ENCODE results near the gene ARHGDIA. TPM values are rescaled to one million over a fixed set of nuclear protein-coding genes. Genes with fewer than 3 reads are reported as not detected.
A peak's percentile ranks its signal among the peaks of the same experiment; 100 is the strongest.

Gene ARHGDIA
- total and polyA plus RNA-seq, 2 of the 8 experiments (the other 6 are each of a cell fraction or from before 2014, with no cell fraction given): 62.4 to 217 TPM

DNA sequence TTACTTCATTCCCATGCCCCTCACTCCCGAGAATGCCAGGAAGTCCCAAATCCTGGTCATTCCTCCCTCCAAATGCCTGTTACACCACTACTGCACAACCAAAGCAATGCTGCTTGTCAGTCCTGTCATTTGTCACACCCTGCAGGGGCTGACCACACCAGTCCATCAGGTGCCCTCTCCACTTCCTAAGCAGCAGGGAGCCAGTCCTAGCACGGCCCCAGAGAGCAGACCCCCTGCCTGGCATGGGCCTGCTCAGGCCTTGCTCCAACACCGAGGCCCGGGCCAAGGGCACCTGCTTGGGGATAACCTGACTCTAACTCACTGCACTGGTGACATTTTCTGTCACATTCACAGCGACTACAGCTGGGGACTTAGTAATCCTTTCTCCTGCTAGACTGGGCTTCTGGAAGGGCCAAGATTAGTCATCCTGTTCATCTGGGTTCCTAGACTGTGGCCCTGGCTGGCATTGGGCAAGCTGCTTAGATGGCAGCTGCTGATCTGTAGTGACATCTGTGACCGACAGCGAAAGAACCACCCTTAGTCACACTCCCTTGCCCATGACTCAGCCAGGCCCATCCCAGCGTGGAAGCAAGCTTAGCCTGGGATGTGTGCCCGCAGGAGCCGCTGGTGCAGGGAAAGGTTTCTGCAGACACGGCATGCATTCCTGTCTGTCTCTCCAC lies 14.9 kb upstream of the ARHGDIA start:
- TF ChIP-seq POLR2AphosphoS5 (IDR thresholded peaks at IDR 0.05; ENCODE audit: low read depth, low read length): peak; percentile 14
- TF ChIP-seq SUZ12 (IDR thresholded peaks at IDR 0.05; ENCODE audit: low read length): no peak
- TF ChIP-seq POLR2A (IDR thresholded peaks at IDR 0.05; ENCODE audit: control extremely low read depth in 1 of 2, low read depth in 2 of 2, low read length in 2 of 2): peak; percentile 48 to 64
- TF ChIP-seq TBP (IDR thresholded peaks at IDR 0.05; ENCODE audit: low read depth, low read length): no peak
- H2BK12ac ChIP-seq (ENCODE audit: low read depth, low read length): no peak overlapping the region
- peaks cover 5% of the 10 kb centered on the region; the same call in 1 of the 2 replicates for H3K23me2 ChIP-seq (ENCODE audit: low read depth, low read length)
- ChIA-PET CTCF (ENCODE audit: partially characterized antibody) (interaction anchor here (0.6 to 3.9 kb wide), 5 partner anchors 12 to 368 kb away, joined by 4 to 24 read pairs (median 5); partner anchors contain the start of gene ARHGDIA), POLR2A (ENCODE audit: partially characterized antibody) (interaction anchor here (0.8 to 12.3 kb wide), 13 partner anchors 9 to 181 kb away, joined by 3 to 151 read pairs (median 4); partner anchors contain the start of genes ARHGDIA, CENPX and NPB)
- no peak overlapping the region for H2BK15ac ChIP-seq (ENCODE audit: low read length)
- H3K9me3 ChIP-seq (ENCODE audit: insufficient read depth in 2 of 2, low read depth in 1 of 2, low read length in 1 of 2): no peaks in the 10 kb centered on the region
- H3K18ac ChIP-seq (ENCODE audit: extremely low read depth, low read length): no peak overlapping the region
- no peak overlapping the region; the same call in 1 of the 2 replicates for H2BK5ac ChIP-seq (ENCODE audit: low read depth, low read length)
- H3K4me3 ChIP-seq (ENCODE audit: extremely low read depth in 1 of 4, insufficient read depth in 2 of 4, low read depth in 3 of 4, low read length in 4 of 4): no peak overlapping the region
- H3K14ac ChIP-seq (ENCODE audit: insufficient read length): no peak overlapping the region
- H3K23ac ChIP-seq (ENCODE audit: insufficient read length): no peak overlapping the region
- H3K56ac ChIP-seq (replicated peaks; ENCODE audit: insufficient read length, low read depth, low read length): no peak overlapping the region
- FAIRE-seq (no peak), DNase-seq (ENCODE audit: low read depth in 1 of 2, low spot score in 2 of 2) (no peak)
- H3K27ac ChIP-seq (ENCODE audit: low read depth, low read length): no peak overlapping the region
- peaks cover 18% of the 10 kb centered on the region for H3K79me1 ChIP-seq (ENCODE audit: low read depth, low read length)
- H4K91ac ChIP-seq (replicated peaks; ENCODE audit: insufficient read length, low read length): no peak overlapping the region
- H2BK20ac ChIP-seq (ENCODE audit: low read length): no peak overlapping the region
- no peak overlapping the region for H2AFZ ChIP-seq (ENCODE audit: low read length)
- H3K4me2 ChIP-seq (ENCODE audit: insufficient read depth in 1 of 2, low read depth in 2 of 2, low read length in 2 of 2): no peak overlapping the region
- 93% methylated on average over 11 of the region's 11 CpGs; no CpG with 5 or more reads in 1 of the 2 experiments for WGBS, 2 experiments (ENCODE audit: extremely low coverage in 1 of 2, insufficient coverage in 1 of 2, insufficient read length in 1 of 2, insufficient replicate concordance in 2 of 2, low coverage in 1 of 2, low lambda C conversion rate in 2 of 2, missing lambda C conversion rate in 1 of 2)
- H3K9ac ChIP-seq (replicated peaks in 1 of 4; ENCODE audit: extremely low read depth in 1 of 4, low read depth in 3 of 4, low read length in 3 of 4): peak overlapping the region in 1 of 4 experiments; percentile 11; a peak in 1 of 7 replicates
- H4K8ac ChIP-seq (ENCODE audit: extremely low read depth, insufficient read depth, low read length): peak overlapping the region; percentile 45
- H3K36me3 ChIP-seq (ENCODE audit: control insufficient read depth in 2 of 4, insufficient read depth in 4 of 4, low read length in 3 of 4): peaks cover 32 to 65% (median 40%) of the 10 kb centered on the region in 4 experiments
- H3K4me1 ChIP-seq (replicated peaks in 1 of 4; ENCODE audit: control insufficient read depth in 3 of 4, insufficient read depth in 4 of 4, low read length in 3 of 4): peaks cover 0 to 3% (median 2%) of the 10 kb centered on the region in 4 experiments; a peak in 5 of 7 replicates
- H4K20me1 ChIP-seq (replicated peaks in 1 of 2; ENCODE audit: control insufficient read depth in 1 of 2, insufficient read depth in 2 of 2, low read length in 2 of 2): peaks cover 19 to 27% of the 10 kb centered on the region in 2 experiments
- no peak overlapping the region for H2AK5ac ChIP-seq (ENCODE audit: low read depth, low read length)
- H3K79me2 ChIP-seq (ENCODE audit: control insufficient read depth in 1 of 2, insufficient read depth in 2 of 2, low read length in 2 of 2): peaks cover 8 to 35% of the 10 kb centered on the region in 2 experiments
- no peak overlapping the region for H3K4ac ChIP-seq (replicated peaks; ENCODE audit: insufficient read length, low read depth, low read length)
- no peak overlapping the region for H2BK120ac ChIP-seq (replicated peaks; ENCODE audit: low read depth, low read length)
- no peaks in the 10 kb centered on the region for H3K27me3 ChIP-seq (replicated peaks in 1 of 4; ENCODE audit: control insufficient read depth in 3 of 4, extremely low read depth in 1 of 4, insufficient read depth in 3 of 4, low read length in 3 of 4)
- H4K5ac ChIP-seq (ENCODE audit: insufficient read length, low read depth, low read length): no peak overlapping the region
